ENCODE data around the gene PC. TPM values are rescaled to one million over a fixed set of nuclear protein-coding genes. Genes with fewer than 3 reads are reported as not detected.

The PC gene
- total RNA-seq, 1 donor from 2014 or later, result 8.7 TPM

DNA sequence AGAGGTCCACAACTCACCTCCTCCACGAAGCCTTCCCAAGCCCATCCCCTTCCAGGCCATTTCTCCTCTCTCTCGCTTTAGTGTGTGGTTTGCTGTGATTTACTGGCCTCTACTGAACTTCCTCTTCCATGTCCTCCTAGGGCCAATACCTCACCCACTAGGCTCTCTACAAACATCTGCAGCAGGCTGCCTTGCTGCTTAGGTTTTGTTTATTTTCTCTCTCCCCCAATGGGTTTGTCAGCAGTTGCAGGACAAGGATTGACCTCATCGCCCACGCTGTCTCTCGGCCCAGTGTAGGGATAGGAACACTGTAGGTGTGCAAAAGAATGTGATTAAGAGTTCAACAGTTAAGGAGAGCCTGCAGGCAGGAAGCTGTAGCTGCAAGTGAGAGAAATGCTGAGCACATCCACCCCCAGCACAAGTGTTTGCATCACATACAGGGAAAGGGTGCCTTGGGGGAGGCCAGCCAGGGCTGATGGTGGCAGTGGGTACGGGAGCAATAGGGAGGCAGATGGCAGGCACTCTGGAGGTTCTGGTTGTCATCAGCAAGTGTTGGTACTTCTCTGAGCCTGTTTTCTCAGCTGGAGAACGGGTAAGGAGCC is 1.4 kb downstream of the PC start:
- intact Hi-C loops (cut with micrococcal nuclease), result loop anchor here (5.0 kb wide), 1 partner anchor 89 kb away; no protein-coding TSS in a partner anchor

DNA sequence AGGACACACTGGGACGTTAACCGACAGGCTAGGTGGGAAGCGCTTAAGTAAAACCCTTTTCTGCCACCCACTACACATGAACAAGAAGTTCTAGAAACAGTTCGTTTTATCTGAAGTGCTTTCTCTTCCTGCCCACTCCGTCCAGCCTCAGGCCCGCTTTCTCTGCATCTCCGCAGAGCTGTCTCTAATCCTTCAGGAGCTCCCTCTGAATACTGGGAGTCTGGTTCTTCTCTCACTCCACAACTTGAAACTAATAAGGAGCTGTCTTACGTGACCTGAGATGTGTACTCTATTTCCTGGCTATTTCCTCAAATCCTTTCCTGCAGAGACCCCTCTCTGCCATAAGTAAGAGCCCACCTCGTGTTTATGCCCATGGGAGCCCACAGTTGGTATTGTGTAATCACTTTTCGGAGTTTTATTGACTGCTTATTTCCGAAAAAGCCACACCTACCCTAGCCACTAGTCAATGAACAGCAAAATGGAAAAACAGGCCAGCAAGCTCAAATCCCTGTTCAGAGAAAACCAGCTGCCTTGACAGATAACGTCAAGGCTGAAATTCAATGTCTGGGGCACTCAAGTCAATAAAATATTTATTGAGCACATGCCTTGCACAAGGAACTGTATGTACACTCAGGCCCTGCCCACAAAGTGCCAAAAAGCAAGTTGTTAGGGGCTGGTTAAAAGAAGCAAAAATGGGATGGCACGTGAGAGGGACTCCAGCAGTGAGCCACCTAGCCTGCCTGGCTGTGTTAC is 4.9 kb downstream of the PC start:
- intact Hi-C loops (cut with micrococcal nuclease), result no loop called here

DNA sequence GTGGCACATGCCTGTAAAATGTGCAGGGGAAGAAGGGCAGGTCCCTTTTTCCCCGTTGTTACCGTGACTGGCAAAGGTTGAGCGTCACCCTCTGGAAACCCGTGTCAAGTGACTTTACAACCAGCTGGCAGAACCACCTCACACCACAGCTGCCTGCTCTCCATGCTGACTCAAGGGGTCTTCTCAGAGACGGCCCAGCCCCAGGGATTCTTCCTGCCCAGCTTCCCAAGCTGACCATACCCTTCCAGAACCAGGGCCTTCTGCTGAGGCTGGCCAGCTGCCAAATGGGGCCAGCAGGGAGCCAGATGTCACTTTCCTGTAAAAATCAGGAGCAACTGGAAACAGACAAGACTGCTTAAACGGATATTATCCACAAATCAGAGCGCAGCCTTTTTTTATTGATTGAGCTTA is 6.3 kb downstream of the PC start:
- intact Hi-C loops (cut with micrococcal nuclease), result no loop called here

DNA sequence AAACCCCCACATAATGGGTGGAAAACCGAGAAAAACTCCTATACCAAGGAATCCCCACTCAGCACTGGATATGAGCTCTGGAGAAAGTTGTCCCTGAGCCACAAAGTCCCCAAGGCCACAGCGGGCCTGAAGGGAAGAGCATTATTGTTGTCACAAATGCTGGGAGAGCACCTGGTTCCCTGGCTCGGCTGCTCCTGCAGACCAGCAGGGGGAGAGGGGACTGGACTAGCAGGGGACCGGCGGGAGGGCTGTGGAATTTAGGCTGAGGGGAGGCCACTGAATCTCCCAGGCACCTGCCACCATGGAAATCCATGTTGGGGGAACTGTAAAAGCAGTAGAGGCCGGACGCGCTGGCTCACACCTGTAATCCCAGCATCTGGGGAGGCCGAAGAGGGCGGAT is 7.0 kb downstream of the PC start:
- intact Hi-C loops (cut with micrococcal nuclease), result no loop called here

DNA sequence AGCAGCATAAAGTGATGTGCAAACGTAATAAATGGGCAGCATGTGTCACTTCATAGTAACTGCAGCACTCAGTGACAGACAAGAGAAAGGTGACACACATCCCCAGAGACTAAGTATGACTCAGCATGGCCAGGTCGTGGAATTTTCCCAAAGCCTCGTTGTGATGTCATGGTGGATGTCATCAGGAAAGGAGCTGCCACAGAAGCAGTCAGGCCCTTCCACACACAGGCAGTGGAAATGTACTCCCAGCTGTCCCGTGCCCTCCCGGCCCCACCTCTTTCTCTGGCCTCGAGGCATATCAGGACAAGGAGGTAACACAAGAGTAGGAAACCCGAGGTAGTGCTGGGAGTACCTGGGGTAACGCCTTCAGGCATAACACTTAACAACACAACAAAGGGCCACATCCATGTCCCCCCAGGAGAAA is 8.1 kb downstream of the PC start:
- intact Hi-C loops (cut with micrococcal nuclease), result no loop called here

DNA sequence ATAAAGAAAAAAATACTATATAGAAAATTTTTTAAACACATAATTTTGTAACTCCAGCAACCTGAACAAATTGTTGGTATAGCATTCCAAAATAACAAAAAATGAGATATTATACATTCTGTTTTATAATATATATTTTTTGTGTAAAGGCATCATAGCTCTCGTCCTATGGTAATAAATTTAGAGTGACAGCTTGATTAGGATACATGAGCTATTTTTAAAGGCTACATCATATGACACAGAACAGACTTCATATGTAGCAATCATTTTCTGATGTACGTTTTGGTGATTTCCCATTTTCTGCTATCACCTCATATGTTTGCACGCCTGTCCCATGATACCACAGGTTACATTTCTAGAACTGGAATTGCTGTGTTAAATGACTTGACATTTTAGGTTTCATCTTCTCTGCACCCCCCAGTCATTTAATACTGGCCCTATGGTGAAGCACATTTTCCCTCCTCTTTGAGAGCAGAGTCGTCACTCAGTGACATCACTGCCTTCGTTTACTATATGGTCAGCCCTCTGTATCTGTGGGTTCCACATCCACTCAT is 19.5 kb downstream of the PC start:
- intact Hi-C loops (cut with micrococcal nuclease), result no loop called here

DNA sequence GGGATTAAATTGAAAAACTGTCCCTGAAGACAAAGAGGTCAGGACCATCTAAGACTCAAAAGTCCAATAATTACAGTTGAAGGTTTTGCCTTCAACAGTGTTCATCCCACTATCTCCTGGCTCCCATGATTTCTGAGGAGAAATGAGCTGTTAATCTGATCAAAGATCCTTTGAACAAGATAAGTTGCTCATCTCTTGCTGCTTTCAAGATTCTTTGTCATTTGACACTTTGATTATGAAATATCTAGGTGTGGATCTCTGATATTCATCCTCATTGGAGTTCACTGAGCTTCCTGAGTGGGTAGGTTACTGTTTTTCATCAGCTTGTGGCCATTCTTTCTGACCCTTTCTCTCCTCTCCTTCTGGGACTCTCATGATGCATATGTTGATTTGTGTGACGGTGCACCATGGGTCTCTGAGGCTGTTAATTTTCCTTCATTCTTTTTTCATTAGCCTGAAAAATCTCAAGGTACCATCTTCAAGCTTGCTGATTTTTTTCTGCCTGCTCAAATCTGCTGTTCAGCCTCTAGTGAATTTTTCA is 20.9 kb downstream of the PC start:
- intact Hi-C loops (cut with micrococcal nuclease), result no loop called here

DNA sequence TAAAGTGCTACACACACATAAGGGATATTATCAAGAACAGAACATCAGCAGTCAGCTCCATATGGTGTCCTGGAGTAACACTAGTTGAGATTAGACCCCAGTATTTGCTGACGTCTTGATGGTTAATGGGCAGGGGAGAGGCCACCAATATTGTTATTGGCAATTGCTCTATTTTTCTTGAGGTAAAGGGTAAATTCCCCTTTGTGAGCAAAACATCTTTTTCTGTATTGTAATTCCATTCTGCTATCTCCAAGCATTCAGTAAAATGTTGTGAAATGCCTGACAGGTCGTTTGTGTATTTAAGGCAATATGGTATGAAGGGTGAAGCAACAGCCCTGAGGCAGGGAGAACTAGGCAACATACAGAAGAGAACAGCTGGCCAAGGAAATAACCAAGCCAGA is 21.9 kb downstream of the PC start:
- intact Hi-C loops (cut with micrococcal nuclease), result no loop called here

DNA sequence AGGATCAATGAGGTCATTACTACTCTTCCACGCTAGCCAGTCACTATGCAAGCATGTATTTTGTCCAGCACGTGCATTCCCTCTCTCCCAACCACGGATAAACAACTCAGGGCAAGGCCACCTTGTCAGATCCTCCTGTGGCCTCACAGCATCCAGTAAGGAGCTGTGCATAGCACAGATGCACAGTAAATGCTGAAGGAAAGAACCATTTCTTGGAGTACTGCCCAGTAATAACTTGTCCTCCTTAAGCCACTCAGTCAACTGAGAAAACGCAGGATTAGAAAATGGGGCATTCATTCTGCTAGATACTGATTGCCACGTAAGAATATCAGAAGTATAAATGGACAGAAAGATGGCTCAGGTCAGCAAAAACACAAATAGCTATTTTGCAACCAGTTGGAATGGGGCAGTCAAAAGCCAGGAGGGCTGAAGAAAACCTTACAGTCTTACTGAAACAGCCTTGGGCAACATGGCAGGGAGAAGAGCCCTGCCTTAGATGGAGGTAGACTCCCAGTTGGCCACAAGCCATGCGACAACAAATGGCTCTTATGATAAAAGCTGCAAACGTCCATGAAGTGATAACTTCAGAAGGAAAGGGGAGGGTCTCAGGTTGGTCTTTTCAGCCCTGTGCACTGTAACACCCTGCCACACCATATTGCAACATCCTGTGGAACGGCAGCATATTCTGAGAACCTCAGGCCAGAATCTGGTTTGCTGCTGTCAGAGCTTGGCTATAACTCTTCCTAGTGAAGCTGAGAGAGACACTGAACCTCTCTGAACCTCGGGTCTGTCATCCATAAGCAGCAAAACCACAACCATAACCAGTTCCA is 23.0 kb downstream of the PC start:
- intact Hi-C loops (cut with micrococcal nuclease), result no loop called here

DNA sequence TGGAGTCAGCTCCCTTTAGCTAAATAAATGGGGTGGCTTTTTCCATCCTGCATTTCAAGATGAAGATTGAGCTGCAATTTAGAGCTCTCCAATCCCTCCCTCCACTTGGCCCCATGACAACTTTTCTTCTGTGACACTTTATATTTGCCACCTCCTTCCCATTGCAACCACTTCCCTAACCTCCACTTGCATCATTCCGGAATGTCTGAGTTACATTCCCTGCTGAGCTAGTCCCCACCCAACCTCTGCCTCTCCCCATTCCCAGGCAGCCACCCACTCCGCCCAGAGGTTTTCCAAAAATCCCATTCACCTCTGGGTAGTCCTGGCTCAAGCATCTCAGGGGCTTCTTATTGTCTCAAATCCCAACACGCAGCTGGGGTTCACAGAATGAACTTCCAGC is 24.7 kb downstream of the PC start:
- intact Hi-C loops (cut with micrococcal nuclease), result no loop called here

DNA sequence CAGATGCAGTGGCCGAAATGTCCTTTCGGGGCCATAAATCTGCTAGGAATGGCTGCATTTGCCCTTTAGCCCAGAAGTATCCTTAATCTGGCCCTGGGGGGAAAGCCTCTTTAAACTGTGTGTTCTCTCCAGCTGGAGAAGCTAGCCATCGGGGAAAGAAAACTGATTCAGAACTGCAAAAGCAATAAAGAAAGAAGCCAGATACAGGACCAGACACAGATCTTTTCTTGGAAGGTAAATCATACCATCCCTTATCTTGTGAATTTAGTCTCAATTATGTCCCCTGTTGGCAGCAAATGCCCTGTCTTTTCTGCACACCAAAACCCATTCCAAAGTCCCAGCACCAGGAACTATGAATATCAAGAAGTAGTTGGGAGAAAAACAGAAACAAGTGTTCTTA is 25.6 kb downstream of the PC start:
- intact Hi-C loops (cut with micrococcal nuclease), result no loop called here

DNA sequence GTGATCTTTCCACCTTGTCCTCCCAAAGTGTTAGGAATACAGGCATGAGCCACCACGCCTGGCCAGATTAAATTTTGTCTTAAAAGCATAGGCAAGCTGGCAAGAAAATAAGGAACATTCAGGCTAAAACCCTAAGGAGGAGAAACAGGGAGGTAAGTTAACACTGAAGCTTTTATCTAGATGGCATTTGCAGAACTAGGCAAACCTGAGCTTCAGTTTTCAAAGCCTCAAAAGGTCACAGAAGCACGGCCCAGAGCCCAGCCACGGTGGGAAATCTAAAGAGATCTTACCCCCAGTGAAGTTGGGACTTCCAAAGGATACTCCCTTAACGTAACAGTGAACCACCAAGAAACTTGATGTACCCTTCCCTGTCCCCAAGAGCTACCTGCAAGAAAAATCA is 28.4 kb downstream of the PC start:
- intact Hi-C loops (cut with micrococcal nuclease), result no loop called here

DNA sequence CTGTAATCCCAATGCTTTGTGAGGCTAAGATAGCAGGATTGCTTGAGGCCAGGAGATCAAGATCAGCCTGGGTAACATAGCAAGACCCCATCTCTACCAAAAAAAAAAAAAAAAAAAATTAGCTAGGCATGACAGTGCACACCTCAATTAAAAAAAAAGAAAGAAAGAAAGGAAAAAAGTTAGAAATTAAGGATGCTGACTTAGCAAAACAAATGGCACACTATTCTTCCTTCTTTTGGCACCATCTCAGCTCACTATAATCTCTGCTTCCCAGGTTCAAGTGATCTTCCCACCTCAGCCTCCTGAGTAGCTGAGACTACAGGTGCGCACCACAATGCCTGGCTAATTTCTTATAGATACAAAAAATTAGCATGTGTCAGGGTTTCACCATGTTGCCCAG is 33.9 kb downstream of the PC start:
- intact Hi-C loops (cut with micrococcal nuclease), result no loop called here

DNA sequence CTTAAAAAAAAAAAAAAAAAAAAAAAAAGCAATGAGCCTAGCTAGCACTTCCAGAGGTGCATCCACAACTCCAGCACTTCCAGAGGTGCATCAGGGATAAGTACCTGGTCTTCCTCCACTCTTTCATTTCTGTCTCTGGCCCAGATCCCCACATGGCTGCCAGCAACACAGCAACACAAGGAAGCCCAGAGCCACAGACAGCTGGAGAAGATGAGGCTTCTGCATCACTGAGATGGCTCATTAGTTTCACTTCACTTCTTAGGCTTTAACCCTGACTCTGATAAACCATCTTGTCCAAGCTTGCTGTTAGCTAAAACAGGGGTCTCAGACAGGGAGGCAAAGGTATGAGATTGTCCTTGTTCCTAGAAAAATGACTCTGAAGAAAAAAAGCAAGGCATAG is 35.6 kb downstream of the PC start:
- intact Hi-C loops (cut with micrococcal nuclease), result no loop called here

DNA sequence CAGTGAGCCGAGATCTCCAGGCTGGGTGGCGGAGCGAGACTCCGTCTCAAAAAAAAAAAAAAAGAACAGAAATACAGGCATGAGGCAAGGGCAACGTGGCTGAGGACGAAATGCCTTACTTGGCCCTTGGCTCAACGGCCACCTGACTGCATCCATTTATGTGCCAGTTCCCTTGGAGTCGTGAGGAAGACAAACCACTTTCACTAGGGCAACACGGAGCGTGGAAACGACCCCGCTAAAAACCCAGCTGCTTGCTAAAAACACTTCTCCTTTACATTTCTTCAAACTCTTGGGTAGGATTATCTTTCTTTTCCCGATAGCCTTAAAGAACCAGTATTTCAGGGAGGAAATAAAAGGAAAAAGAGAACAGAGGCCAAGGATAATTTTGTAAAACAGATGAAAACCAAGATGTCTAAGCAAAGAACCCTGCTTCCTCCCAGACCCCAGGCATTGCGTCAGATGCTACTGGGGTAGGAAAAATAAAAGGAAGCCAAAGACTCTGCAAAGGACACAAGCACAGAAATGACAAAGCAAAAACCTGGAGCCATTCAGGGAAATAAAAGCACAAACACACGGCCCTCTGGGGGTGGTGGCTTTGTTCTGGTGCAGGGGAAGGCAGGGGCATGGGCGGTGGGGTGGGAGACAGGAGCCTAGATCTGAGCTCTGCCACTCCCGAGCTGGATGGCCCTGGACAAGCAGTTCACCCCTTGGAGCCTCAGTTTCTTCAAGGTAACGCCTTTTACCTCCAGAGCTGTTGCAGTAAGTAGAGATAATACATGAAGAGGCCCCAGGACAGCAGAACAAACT is 37.0 kb downstream of the PC start:
- intact Hi-C loops (cut with micrococcal nuclease), result no loop called here

DNA sequence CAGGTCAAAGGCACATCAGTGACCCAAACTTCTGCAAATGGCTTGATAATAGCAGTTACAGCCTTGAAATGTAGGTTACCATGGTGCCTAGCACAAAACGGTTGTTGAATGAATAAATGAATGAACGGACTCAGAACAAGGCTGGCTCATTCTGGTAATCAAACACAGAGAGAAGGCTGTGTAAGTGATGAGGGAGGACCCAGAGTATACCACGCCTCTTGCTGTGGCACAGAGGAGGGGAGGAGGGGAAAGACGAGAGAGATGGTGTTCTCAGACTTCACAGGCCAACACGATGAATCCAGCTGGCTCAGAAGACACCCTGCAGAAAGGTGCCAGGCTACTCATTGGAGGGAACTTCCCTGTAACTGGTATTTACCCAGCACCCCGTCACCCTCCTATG is 38.3 kb downstream of the PC start:
- intact Hi-C loops (cut with micrococcal nuclease), result no loop called here

DNA sequence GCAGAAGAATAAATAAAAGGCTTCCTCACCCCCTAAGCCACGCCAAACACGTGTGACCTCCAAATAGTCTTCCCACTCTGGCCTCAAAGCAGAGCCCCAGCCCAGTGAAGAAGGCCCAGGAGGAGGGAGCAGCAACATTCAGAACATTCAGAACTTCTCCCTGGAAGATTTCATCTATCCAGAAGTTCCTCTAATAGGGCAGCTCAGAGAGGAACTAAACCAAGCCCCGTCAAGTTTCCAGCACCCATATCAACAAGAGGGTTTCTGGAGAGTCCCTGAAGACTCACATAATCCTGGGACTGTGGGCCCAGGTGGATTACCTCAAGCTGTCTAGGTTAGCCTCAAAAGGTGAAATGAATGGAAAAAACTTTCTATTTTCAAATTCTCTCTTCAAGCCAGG is 39.4 kb downstream of the PC start:
- intact Hi-C loops (cut with micrococcal nuclease), result no loop called here

DNA sequence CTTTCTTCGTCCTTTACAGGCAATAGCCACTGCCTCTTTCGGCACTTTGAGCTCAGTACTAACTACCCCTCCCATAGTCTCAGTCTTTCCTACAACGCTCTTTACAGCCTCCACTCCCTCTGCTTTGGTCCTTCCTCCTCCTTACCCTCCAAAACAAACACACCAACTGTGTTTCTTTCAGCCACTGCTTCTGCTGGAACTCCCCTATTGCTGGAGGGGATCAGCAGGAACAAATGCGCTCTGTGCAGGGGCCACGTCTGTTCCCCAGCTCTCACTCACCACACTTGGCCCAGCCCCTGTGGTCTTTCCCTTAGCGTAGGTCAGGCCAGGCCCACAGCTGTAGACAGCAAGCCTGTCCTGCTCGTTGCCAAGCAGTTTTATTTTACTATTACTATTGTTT is 42.3 kb downstream of the PC start:
- intact Hi-C loops (cut with micrococcal nuclease), result no loop called here

DNA sequence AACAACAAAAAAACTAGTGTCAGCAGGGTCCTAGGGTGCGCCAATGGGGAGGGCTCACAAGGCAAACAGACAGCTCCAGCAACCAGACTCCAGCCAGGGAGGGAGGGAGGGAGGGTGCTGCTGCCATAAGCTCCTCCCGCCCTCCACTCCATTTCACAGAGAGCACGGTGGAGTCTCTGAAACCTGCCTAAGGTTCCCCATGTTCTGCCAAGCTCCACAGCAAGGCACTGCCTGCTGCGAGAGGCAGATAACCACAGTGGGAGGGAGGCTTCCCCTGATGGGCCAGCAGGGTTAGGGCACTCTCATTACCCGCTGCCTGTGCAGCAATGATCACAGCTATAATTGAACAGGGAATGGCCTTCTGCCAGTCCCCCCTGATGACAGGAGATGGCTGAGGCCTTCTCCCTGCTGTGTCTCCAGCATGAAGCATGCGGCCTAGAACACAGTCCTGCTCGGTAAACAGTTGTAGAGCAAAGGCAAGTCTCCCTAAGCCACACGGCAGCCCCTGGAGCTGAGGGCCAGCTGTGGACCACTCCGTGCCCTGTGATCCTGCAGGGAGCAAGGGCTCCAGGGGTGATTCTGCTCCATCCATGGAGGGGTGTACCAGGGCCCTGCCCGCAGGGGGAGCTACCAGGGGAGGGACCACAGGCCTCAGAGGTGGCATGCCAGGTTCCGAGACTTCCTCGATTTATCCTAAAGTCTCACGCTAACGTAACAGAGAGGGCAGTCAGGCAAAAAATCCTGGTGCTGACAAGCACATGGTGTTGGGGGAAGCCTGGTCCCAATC is 42.9 kb downstream of the PC start:
- intact Hi-C loops (cut with micrococcal nuclease), result no loop called here

DNA sequence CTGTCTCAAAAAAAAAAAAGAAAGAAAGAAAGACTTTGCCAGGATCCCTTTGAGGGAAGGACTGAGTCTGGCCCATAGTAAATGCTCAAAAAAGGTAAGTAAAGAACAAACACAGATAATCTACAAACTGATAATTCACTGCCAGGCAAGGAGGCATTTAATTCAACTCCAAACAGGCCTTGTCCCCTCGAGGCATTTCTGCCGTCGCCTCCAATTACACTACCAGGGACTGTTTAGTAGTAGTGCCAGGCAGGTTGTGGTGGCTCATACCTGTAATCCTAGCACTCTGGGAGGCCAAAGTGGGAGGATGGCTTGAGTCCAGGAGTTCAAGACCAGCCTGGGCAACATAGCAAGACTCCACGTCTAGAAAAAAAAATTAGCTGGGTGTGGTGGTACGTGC is 43.7 kb downstream of the PC start:
- intact Hi-C loops (cut with micrococcal nuclease), result no loop called here

Data from T-helper 1 cell treated with Interleukin-12 subunit alpha and Interleukin-12 subunit beta and Interleukin-4 antibody, amounts not matched to agents 30 ng/mL and 1 ng/mL, for 36 hours (primary cell).